Loucy (cell line): Measurements from ENCODE around the gene ROBO4.

Source experiments
- H2AFZ ChIP-seq: fragments of 200-600 bp; sonication (generic); 2 replicates; pipeline ENCODE4 v1.6.0; 2016; ENCODE audit warnings: antibody characterized with exemption, mild to moderate bottlenecking, low read length, moderate library complexity
- H3F3A ChIP-seq: fragments of 200-600 bp; 2 replicates; pipeline ENCODE4 v1.6.0; 2016; ENCODE audit warnings: antibody characterized with exemption, low read depth, mild to moderate bottlenecking
- H3K27me3 ChIP-seq: fragments of 200-600 bp; sonication (generic); 2 replicates; pipeline ENCODE4 v1.6.1; 2014; ENCODE audit warnings: low read length, mild to moderate bottlenecking; ENCODE audit not compliant: insufficient read depth, poor library complexity, severe bottlenecking
- H3K36me3 ChIP-seq: fragments of 200-600 bp; sonication (generic); 2 replicates; pipeline ENCODE4 v1.6.1; 2016; ENCODE audit warnings: low read length; ENCODE audit not compliant: insufficient read depth
- H3K4me1 ChIP-seq: fragments of 200-600 bp; sonication (generic); 2 replicates; pipeline ENCODE4 v1.5.1; 2014; ENCODE audit warnings: low read length, mild to moderate bottlenecking; ENCODE audit not compliant: insufficient read depth, poor library complexity, severe bottlenecking
- H3K4me2 ChIP-seq: fragments of 200-600 bp; sonication (generic); 2 replicates; pipeline ENCODE4 v1.6.0; 2014; ENCODE audit warnings: antibody characterized with exemption, low read length, low read depth, mild to moderate bottlenecking; ENCODE audit not compliant: poor library complexity, severe bottlenecking
- H3K4me3 ChIP-seq: fragments of 200-600 bp; sonication (generic); 2 replicates; pipeline ENCODE4 v1.5.1; 2014; ENCODE audit warnings: low read length, mild to moderate bottlenecking, mixed read lengths; ENCODE audit not compliant: poor library complexity, severe bottlenecking
- H3K79me2 ChIP-seq: fragments of 200-600 bp; sonication (generic); 2 replicates; pipeline ENCODE4 v1.6.1; 2014; ENCODE audit warnings: low read length; ENCODE audit not compliant: insufficient read depth
- H3K9ac ChIP-seq: fragments of 200-600 bp; sonication (generic); 2 replicates; pipeline ENCODE4 v1.6.0; 2014; ENCODE audit warnings: mild to moderate bottlenecking, low read depth, low read length, moderate library complexity; ENCODE audit not compliant: poor library complexity, severe bottlenecking
- H3K9me2 ChIP-seq: fragments of 200-600 bp; sonication (generic); replicated peaks from 2 replicates; pipeline ENCODE4 v1.6.1; 2016; ENCODE audit warnings: low read depth, low read length, mixed read lengths
- H3K9me3 ChIP-seq: fragments of 200-600 bp; sonication (generic); 2 replicates; pipeline ENCODE4 v1.6.1; 2014; ENCODE audit warnings: mild to moderate bottlenecking, antibody characterized with exemption, low read length, low read depth; ENCODE audit not compliant: insufficient read depth
- H4K20me1 ChIP-seq: fragments of 200-600 bp; sonication (generic); 2 replicates; pipeline ENCODE4 v1.6.0; 2014; ENCODE audit warnings: antibody characterized with exemption, low read length, mild to moderate bottlenecking; ENCODE audit not compliant: insufficient read depth, poor library complexity, severe bottlenecking
- CTCF ChIP-seq: fragments of 200-600 bp; sonication (generic); conservative IDR thresholded peaks from 2 replicates; pipeline ENCODE4 v1.5.1; 2014; ENCODE audit warnings: mild to moderate bottlenecking, antibody characterized with exemption, low read length
- EZH2phosphoT487 ChIP-seq: fragments of 200-600 bp; IDR thresholded peaks from 2 replicates; pipeline ENCODE4 v1.6.1; 2018; ENCODE audit warnings: antibody characterized with exemption, mild to moderate bottlenecking, moderate library complexity, borderline replicate concordance

The ROBO4 gene

GRCh38 chr11:124934862-124935547 lies 37.3 kb upstream of the ROBO4 start:
- H3K9me2 ChIP-seq, result no peaks in the 10 kb centered on the region
- no peaks in the 10 kb centered on the region for H3K9me3 ChIP-seq
- no peaks in the 10 kb centered on the region for H3K79me2 ChIP-seq
- TF ChIP-seq EZH2phosphoT487 (no peak), CTCF (no peak; the same call in 1 of the 2 replicates)
- no peaks in the 10 kb centered on the region for H3K27me3 ChIP-seq
- H3K9ac ChIP-seq, result no peak overlapping the region
- H3K36me3 ChIP-seq, result no peaks in the 10 kb centered on the region
- H2AFZ ChIP-seq, result no peak overlapping the region
- no peaks in the 10 kb centered on the region for H4K20me1 ChIP-seq
- no peaks in the 10 kb centered on the region for H3F3A ChIP-seq
- H3K4me3 ChIP-seq, result no peak overlapping the region
- no peak overlapping the region for H3K4me2 ChIP-seq
- no peaks in the 10 kb centered on the region for H3K4me1 ChIP-seq

GRCh38 chr11:124930799-124931198 lies 33.1 kb upstream of the ROBO4 start:
- TF ChIP-seq CTCF (no peak), EZH2phosphoT487 (no peak)
- H3K9ac ChIP-seq, result no peak overlapping the region
- no peaks in the 10 kb centered on the region for H3K9me2 ChIP-seq
- H3F3A ChIP-seq, result no peaks in the 10 kb centered on the region
- no peaks in the 10 kb centered on the region for H3K9me3 ChIP-seq
- H3K36me3 ChIP-seq, result no peaks in the 10 kb centered on the region
- H3K4me1 ChIP-seq, result no peaks in the 10 kb centered on the region
- H2AFZ ChIP-seq, result no peak overlapping the region
- H3K27me3 ChIP-seq, result no peaks in the 10 kb centered on the region
- no peak overlapping the region for H3K4me2 ChIP-seq
- no peak overlapping the region for H3K4me3 ChIP-seq
- no peaks in the 10 kb centered on the region for H3K79me2 ChIP-seq
- H4K20me1 ChIP-seq, result no peaks in the 10 kb centered on the region

GRCh38 chr11:124928942-124929665 lies 31.4 kb upstream of the ROBO4 start:
- H3K79me2 ChIP-seq, result no peaks in the 10 kb centered on the region
- TF ChIP-seq EZH2phosphoT487 (no peak), CTCF (no peak)
- no peaks in the 10 kb centered on the region for H3K9me3 ChIP-seq

More at GRCh38 chr11:124928942-124929665, 31.4 kb upstream of the ROBO4 start:
- H4K20me1 ChIP-seq, result no peaks in the 10 kb centered on the region
- H3K9ac ChIP-seq, result no peak overlapping the region
- no peaks in the 10 kb centered on the region for H3K9me2 ChIP-seq
- H3K27me3 ChIP-seq, result no peaks in the 10 kb centered on the region
- H3K36me3 ChIP-seq, result no peaks in the 10 kb centered on the region
- no peak overlapping the region for H2AFZ ChIP-seq
- no peak overlapping the region for H3K4me3 ChIP-seq
- no peaks in the 10 kb centered on the region for H3F3A ChIP-seq
- H3K4me2 ChIP-seq, result no peak overlapping the region
- no peaks in the 10 kb centered on the region for H3K4me1 ChIP-seq
